Neural crest cell (in vitro differentiated cells): Measurements from ENCODE around the gene H1-8. TPM values are rescaled to one million over a fixed set of nuclear protein-coding genes. Genes with fewer than 3 reads are reported as not detected.

Experiments used
- DNase-seq: peaks from one replicate; pipeline ENCODE4 v3.0.0; 2021; ENCODE audit warnings: low read depth, mixed read lengths, low spot score
- H3K27ac Mint-ChIP-seq: one replicate; pipeline ENCODE4 v1.8.0; 2021; ENCODE audit warnings: mild to moderate bottlenecking, mixed read lengths; ENCODE audit not compliant: unreplicated experiment
- H3K27me3 Mint-ChIP-seq: 2 replicates; pipeline ENCODE4 v1.8.0; 2021; ENCODE audit warnings: low read depth, mild to moderate bottlenecking, mixed read lengths
- H3K36me3 Mint-ChIP-seq: 2 replicates; pipeline ENCODE4 v1.8.0; 2021; ENCODE audit warnings: low read depth, mild to moderate bottlenecking, mixed read lengths
- H3K4me1 Mint-ChIP-seq: 2 replicates; pipeline ENCODE4 v1.8.0; 2021; ENCODE audit warnings: mixed read lengths
- H3K4me3 Mint-ChIP-seq: one replicate; pipeline ENCODE4 v1.8.0; 2021; ENCODE audit warnings: mild to moderate bottlenecking, mixed read lengths
- H3K9me3 Mint-ChIP-seq: 2 replicates; pipeline ENCODE4 v1.8.0; 2021; ENCODE audit warnings: mixed read lengths
- total RNA-seq: library from RNA; stranded (reverse); gene quantifications from 2 replicates; pipeline ENCODE4 v1.2.1, GENCODE V29; 2021
- TF ChIP-seq, protein P1 (sequence below): fragments of 200-600 bp; sonication (generic); conservative IDR thresholded peaks from 2 replicates; pipeline ENCODE4 v1.5.0; 2021; ENCODE audit warnings: antibody characterized with exemption, mild to moderate bottlenecking

Gene H1-8
- total RNA-seq, 1 donor from 2014 or later, result not detected

- H3K27ac Mint-ChIP-seq, result no peak overlapping the region
- H3K4me3 Mint-ChIP-seq, result peak overlapping the region; percentile 51
- H3K27me3 Mint-ChIP-seq, result peaks cover 9% of the 10 kb centered on the region
- no peak for DNase-seq
- H3K36me3 Mint-ChIP-seq, result no peaks in the 10 kb centered on the region
- TF ChIP-seq, protein P1, sequence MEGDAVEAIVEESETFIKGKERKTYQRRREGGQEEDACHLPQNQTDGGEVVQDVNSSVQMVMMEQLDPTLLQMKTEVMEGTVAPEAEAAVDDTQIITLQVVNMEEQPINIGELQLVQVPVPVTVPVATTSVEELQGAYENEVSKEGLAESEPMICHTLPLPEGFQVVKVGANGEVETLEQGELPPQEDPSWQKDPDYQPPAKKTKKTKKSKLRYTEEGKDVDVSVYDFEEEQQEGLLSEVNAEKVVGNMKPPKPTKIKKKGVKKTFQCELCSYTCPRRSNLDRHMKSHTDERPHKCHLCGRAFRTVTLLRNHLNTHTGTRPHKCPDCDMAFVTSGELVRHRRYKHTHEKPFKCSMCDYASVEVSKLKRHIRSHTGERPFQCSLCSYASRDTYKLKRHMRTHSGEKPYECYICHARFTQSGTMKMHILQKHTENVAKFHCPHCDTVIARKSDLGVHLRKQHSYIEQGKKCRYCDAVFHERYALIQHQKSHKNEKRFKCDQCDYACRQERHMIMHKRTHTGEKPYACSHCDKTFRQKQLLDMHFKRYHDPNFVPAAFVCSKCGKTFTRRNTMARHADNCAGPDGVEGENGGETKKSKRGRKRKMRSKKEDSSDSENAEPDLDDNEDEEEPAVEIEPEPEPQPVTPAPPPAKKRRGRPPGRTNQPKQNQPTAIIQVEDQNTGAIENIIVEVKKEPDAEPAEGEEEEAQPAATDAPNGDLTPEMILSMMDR, result no peak
- H3K9me3 Mint-ChIP-seq, result no peaks in the 10 kb centered on the region
- H3K4me1 Mint-ChIP-seq, result peaks cover 59% of the 10 kb centered on the region
Observed at GRCh38 chr3:129599073-129599472, 56.1 kb downstream of the H1-8 start.

DNA sequence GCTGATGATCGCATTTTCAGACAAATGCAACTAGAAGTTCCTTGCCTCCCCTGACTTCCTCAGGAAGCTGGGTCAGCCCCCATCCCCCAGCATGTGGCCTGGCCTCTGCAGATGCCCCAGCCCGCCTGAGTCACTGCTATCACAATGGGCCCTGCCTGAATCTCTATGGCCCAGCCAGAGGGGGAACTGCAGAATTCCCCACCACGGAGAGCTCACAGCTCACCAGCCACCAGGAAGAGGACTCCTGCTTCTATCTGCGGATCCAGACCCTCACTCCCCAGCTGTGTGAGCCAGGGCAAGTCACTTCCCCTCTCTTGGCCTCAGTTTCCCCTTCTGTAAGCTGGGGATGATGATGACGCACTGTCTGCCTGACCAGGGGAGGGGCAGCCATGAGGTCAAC, 56.6 kb downstream of the H1-8 start:
- TF ChIP-seq, protein P1, result no peak
- H3K27ac Mint-ChIP-seq, result no peak overlapping the region

GRCh38 chr3:129600348-129600747, 57.4 kb downstream of the H1-8 start:
- Mint-ChIP-seq H3K9me3 (no peaks in the 10 kb centered on the region), H3K4me1 (peaks cover 59% of the 10 kb centered on the region), H3K27ac (no peak overlapping the region), H3K27me3 (peaks cover 22% of the 10 kb centered on the region), H3K4me3 (no peak overlapping the region), H3K36me3 (no peaks in the 10 kb centered on the region)
- DNase-seq, result no peak
- TF ChIP-seq, protein P1, result no peak

More for the DNA sequence above, 56.6 kb downstream of the H1-8 start:
- H3K4me1 Mint-ChIP-seq, result peaks cover 59% of the 10 kb centered on the region
- H3K36me3 Mint-ChIP-seq, result no peaks in the 10 kb centered on the region
- peaks cover 14% of the 10 kb centered on the region for H3K27me3 Mint-ChIP-seq
- no peak for DNase-seq
- peak overlapping the region; percentile 51 for H3K4me3 Mint-ChIP-seq
- no peaks in the 10 kb centered on the region for H3K9me3 Mint-ChIP-seq

Other genes starting within 250 kb of the H1-8 start
- 3.1 and 4.0 TPM in 2 replicates for gene EFCAB12, start 114.5 kb upstream of the H1-8 start, total RNA-seq
- gene MBD4, start 103.2 kb upstream of the H1-8 start, total RNA-seq, result 37.8 and 39.5 TPM in 2 replicates
- gene IFT122, start 103.0 kb upstream of the H1-8 start, total RNA-seq, result 44.9 and 49.3 TPM in 2 replicates
- gene RHO, start 14.5 kb upstream of the H1-8 start, total RNA-seq, result not detected in 2 replicates
- gene PLXND1, start 63.5 kb downstream of the H1-8 start, total RNA-seq, result 39.4 and 44.3 TPM in 2 replicates